ENCODE data around the gene CSPG4.
"Not testable (repeated sequence)": the region's sequence is repeated elsewhere in the genome, so short reads cannot be mapped to it uniquely, and the experiment has no call there.

The CSPG4 gene

DNA sequence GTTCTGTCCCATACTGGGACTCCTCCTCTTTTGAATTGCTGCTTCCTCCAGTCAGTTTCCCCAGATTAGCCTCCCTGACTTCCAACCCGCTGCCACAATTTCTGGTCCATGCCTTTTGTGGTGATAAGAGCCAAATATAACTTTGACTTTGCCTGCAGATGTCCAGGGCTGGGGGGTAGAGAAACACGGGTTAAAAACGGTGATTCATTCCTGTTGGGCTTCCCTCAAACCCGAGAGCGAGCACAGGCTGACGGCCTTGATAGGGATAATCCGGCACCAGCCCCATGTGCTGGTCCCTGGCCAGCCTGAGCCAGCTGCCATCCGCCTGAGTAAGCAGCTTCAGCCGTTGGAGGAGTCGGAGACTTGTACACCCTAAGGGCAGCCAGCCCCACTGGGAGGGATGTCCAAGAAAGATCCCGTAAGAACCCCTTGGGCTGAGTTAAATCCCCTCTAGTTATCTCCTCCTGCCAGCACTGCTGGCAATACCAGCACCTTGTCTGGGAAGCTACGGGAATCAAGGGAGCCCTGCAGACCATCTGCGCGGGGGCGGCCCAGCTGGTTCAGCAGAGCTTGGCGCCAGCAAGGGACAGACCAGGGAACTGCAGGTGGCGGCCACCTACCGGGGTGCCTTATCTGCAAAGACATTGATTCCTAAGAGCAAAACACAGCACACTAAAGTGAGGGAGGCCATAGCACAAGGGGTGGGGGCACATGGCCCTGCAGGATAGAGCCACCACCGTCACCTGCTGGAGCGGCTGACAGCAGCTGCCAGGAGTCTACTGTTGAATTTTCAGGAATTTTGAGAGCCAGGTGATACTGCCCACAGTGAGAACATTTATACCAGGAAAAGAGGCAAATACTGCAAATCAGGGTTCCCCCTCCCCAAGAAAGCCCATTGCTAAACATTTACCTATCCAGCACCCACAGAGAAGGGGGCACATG lies 18.1 kb downstream of the CSPG4 start:
- Histone ChIP-seq H2AFZ (ENCODE audit: low read length) (no peak overlapping the region), H3K4me1 (ENCODE audit: low read length) (no peaks in the 10 kb centered on the region), H3K9ac (ENCODE audit: low read length) (no peak overlapping the region), H3K4me2 (ENCODE audit: low read depth, low read length) (no peak overlapping the region), H3K27me3 (replicated peaks; ENCODE audit: insufficient read depth, low read length) (peaks cover 9% of the 10 kb centered on the region; the same call in 1 of the 2 replicates), H3K36me3 (replicated peaks; ENCODE audit: insufficient read depth, low read length) (no peaks in the 10 kb centered on the region), H3K9me2 (replicated peaks; ENCODE audit: insufficient read depth, low read length) (no peaks in the 10 kb centered on the region), H3F3A (ENCODE audit: insufficient read depth, low read length) (no peaks in the 10 kb centered on the region), H3K9me3 (replicated peaks; ENCODE audit: insufficient read depth, low read length) (no peaks in the 10 kb centered on the region), H3K27ac (ENCODE audit: low read length) (no peak overlapping the region), H3K79me2 (ENCODE audit: low read length) (no peaks in the 10 kb centered on the region), H3K4me3 (ENCODE audit: low read length) (no peak overlapping the region), H4K20me1 (ENCODE audit: insufficient read depth, low read length) (no peaks in the 10 kb centered on the region)
- TF ChIP-seq, protein P1, sequence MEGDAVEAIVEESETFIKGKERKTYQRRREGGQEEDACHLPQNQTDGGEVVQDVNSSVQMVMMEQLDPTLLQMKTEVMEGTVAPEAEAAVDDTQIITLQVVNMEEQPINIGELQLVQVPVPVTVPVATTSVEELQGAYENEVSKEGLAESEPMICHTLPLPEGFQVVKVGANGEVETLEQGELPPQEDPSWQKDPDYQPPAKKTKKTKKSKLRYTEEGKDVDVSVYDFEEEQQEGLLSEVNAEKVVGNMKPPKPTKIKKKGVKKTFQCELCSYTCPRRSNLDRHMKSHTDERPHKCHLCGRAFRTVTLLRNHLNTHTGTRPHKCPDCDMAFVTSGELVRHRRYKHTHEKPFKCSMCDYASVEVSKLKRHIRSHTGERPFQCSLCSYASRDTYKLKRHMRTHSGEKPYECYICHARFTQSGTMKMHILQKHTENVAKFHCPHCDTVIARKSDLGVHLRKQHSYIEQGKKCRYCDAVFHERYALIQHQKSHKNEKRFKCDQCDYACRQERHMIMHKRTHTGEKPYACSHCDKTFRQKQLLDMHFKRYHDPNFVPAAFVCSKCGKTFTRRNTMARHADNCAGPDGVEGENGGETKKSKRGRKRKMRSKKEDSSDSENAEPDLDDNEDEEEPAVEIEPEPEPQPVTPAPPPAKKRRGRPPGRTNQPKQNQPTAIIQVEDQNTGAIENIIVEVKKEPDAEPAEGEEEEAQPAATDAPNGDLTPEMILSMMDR (IDR thresholded peaks at IDR 0.05; ENCODE audit: low read length) = 0 out of 2 replicates have a peak, but pooled peaks have one; percentile 9
- TF ChIP-seq EZH2 (optimal IDR thresholded peaks at IDR 0.05; ENCODE audit: low read depth, low read length) = no peak
- DNase-seq = no peak

DNA sequence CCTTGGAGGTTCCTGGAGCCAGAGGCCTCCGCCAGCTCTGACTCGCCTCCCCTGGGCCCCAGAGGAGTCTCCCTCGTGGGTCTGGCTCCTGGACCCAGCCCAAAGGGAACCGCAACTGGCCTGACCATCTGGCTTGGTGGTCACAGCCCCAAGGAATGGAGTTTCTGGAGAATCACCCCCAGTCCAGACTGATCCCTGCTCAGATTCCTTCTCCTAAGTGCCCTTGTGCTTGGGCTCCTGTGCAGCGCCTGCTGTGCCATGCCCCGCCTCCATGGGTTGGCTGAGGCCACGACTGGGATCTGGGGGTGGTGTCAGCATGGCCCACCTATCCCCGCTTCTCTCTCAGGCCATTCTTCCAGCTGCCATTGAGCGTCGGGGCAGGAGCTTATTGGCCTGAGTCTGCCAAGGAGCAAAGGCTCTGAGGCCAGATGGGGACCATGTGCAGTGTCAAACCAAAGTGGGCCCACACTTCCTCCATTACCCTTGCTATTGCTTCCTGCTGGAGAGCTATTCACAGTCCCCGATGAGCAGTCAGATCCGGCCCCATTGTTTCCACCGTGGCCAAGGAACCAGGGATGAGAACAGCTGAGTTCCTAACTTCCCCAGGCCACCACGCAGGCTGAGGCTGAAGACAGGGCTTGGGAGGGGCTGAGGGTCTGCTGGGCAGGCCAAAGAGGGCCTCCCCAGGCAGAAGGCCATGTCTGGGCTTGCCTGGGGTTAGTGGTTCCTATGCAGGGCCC lies 19.0 kb downstream of the CSPG4 start:
- TF ChIP-seq, protein P1 (IDR thresholded peaks at IDR 0.05; ENCODE audit: low read length) = no peak
- TF ChIP-seq EZH2 (optimal IDR thresholded peaks at IDR 0.05; ENCODE audit: low read depth, low read length) (no peak), EZH2phosphoT487 (IDR thresholded peaks at IDR 0.05; ENCODE audit: low read length) (no peak)
- Histone ChIP-seq H3K4me3 (ENCODE audit: low read length) (no peak overlapping the region), H3K27me3 (replicated peaks; ENCODE audit: insufficient read depth, low read length) (peaks cover 12% of the 10 kb centered on the region; the same call in 1 of the 2 replicates), H3K9me3 (replicated peaks; ENCODE audit: insufficient read depth, low read length) (no peaks in the 10 kb centered on the region), H4K20me1 (ENCODE audit: insufficient read depth, low read length) (no peaks in the 10 kb centered on the region), H3K9ac (ENCODE audit: low read length) (no peak overlapping the region), H3K27ac (ENCODE audit: low read length) (no peak overlapping the region), H3K4me2 (ENCODE audit: low read depth, low read length) (no peak overlapping the region), H3K36me3 (replicated peaks; ENCODE audit: insufficient read depth, low read length) (no peaks in the 10 kb centered on the region), H3K79me2 (ENCODE audit: low read length) (no peaks in the 10 kb centered on the region), H3K4me1 (ENCODE audit: low read length) (no peaks in the 10 kb centered on the region), H2AFZ (ENCODE audit: low read length) (no peak overlapping the region), H3F3A (ENCODE audit: insufficient read depth, low read length) (no peaks in the 10 kb centered on the region), H3K9me2 (replicated peaks; ENCODE audit: insufficient read depth, low read length) (no peaks in the 10 kb centered on the region)
- DNase-seq = no peak

DNA sequence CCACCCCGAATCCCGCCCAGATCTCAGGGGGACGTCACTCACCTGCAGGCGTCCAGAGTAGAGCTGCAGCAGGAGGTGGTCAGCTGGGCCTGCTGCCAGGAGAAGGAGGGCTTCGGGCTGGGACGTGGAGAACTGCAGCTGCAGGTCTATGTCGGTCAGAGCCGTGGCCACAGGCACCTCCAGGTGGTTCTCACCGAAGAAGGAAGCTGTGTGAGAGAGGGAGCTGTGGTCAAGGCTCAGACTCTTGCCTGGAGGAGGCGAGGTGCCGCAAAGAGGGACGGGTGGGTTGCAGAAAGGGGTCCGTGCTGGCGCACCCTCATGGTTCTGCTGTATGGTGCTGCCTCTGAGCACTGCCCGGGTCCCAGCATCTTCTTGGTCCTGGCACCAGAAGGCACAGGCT lies 19.6 kb downstream of the CSPG4 start:
- not testable (repeated sequence) for H3K79me2 ChIP-seq (ENCODE audit: low read length); H3K4me1 ChIP-seq (ENCODE audit: low read length); H3K9ac ChIP-seq (ENCODE audit: low read length); H4K20me1 ChIP-seq (ENCODE audit: insufficient read depth, low read length); DNase-seq; H3F3A ChIP-seq (ENCODE audit: insufficient read depth, low read length); H3K36me3 ChIP-seq (replicated peaks; ENCODE audit: insufficient read depth, low read length); H3K9me3 ChIP-seq (replicated peaks; ENCODE audit: insufficient read depth, low read length); H2AFZ ChIP-seq (ENCODE audit: low read length); H3K27ac ChIP-seq (ENCODE audit: low read length); H3K4me3 ChIP-seq (ENCODE audit: low read length); H3K9me2 ChIP-seq (replicated peaks; ENCODE audit: insufficient read depth, low read length); H3K4me2 ChIP-seq (ENCODE audit: low read depth, low read length)
- peaks cover 12% of the 10 kb centered on the region; the same call in 1 of the 2 replicates for H3K27me3 ChIP-seq (replicated peaks; ENCODE audit: insufficient read depth, low read length)

DNA sequence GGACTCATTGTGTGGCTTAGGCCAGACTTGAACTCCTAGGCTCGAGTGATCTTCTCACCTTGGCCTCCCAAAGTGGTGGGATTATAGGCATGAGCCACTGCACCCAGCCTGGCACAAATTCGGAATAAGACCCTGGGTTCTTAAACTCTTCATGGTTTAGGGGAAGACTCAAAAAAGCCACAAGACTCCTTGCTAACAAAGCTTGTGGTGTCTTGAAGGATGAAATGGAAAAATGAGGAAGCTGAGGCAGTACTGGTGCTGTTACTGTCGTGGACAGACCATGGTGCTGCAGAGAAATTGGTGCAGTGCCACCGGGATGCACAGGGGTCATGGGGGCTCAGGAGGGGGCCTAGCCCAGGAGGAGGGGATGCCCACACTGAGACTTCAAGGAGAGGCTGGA lies 20.3 kb downstream of the CSPG4 start:
- H3K27ac ChIP-seq (ENCODE audit: low read length); DNase-seq; H3K4me2 ChIP-seq (ENCODE audit: low read depth, low read length): not testable (repeated sequence)

DNA sequence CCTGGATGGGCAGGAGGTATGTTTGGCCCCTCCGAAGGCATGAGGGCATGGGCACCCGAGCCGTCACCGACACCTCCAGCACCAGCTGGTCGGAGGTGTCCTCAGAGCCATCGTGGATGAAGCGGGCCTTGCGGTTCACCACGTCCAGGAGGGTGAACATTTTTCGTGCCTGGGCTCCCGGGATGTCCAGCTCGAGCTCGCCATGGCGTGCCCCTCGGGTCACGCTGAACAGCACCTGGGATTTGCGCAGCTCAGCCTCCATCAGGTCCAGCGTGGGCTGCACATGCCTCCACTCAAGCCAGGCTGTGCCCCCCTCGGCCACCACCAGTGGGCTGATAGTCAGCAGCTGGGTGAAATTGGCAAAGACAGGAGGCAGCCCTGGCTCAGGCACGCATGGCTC lies 23.2 kb downstream of the CSPG4 start:
- H3K27me3 ChIP-seq (replicated peaks; ENCODE audit: insufficient read depth, low read length) = peaks cover 12% of the 10 kb centered on the region; the same call in 1 of the 2 replicates

More for the DNA sequence above, 20.3 kb downstream of the CSPG4 start:
- H3K9me3 ChIP-seq (replicated peaks; ENCODE audit: insufficient read depth, low read length); H2AFZ ChIP-seq (ENCODE audit: low read length); H4K20me1 ChIP-seq (ENCODE audit: insufficient read depth, low read length); H3F3A ChIP-seq (ENCODE audit: insufficient read depth, low read length); H3K36me3 ChIP-seq (replicated peaks; ENCODE audit: insufficient read depth, low read length); H3K9me2 ChIP-seq (replicated peaks; ENCODE audit: insufficient read depth, low read length); H3K4me1 ChIP-seq (ENCODE audit: low read length); H3K79me2 ChIP-seq (ENCODE audit: low read length); H3K9ac ChIP-seq (ENCODE audit: low read length); H3K4me3 ChIP-seq (ENCODE audit: low read length): not testable (repeated sequence)
- H3K27me3 ChIP-seq (replicated peaks; ENCODE audit: insufficient read depth, low read length) = peaks cover 12% of the 10 kb centered on the region; the same call in 1 of the 2 replicates

More for the DNA sequence above, 23.2 kb downstream of the CSPG4 start:
- not testable (repeated sequence) for H3K4me2 ChIP-seq (ENCODE audit: low read depth, low read length); H3K79me2 ChIP-seq (ENCODE audit: low read length); H2AFZ ChIP-seq (ENCODE audit: low read length); H3K36me3 ChIP-seq (replicated peaks; ENCODE audit: insufficient read depth, low read length); H3K9me3 ChIP-seq (replicated peaks; ENCODE audit: insufficient read depth, low read length); H3K27ac ChIP-seq (ENCODE audit: low read length); H3K4me3 ChIP-seq (ENCODE audit: low read length); H3K4me1 ChIP-seq (ENCODE audit: low read length); H3K9me2 ChIP-seq (replicated peaks; ENCODE audit: insufficient read depth, low read length); H3K9ac ChIP-seq (ENCODE audit: low read length); H3F3A ChIP-seq (ENCODE audit: insufficient read depth, low read length); DNase-seq; H4K20me1 ChIP-seq (ENCODE audit: insufficient read depth, low read length)

All from MM.1S (cell line).